PC-3 (cell line): ENCODE results near the gene SLC44A1. TPM values are rescaled to one million over a fixed set of nuclear protein-coding genes. Genes with fewer than 3 reads are reported as not detected.
A peak's percentile ranks its signal among the peaks of the same experiment; 100 is the strongest.

Experiments
- ATAC-seq: fragments of 200-7000 bp; cut with Tn5 transposase; 2 replicates; pipeline ENCODE4 v1.9.1; 2020; ENCODE audit warnings: mild to moderate bottlenecking, moderate library complexity
- BruUV-seq: library from RNA; stranded (reverse); fragments of 400-500 nt; replicated peaks from 2 replicates; lab custom pipeline; 2021; lab: Mats Ljungman, UMichigan
- CTCF ChIA-PET: fragments of 300-600 bp; sonication (Branson Sonifier 250); formaldehyde crosslinking; loops from one replicate; lab custom pipeline; 2022; ENCODE audit warnings: antibody characterized with exemption; lab: Charles Lee
- POLR2A ChIA-PET: fragments of 300-600 bp; sonication (Branson Sonifier 250); formaldehyde crosslinking; loops from one replicate; lab custom pipeline; 2022; ENCODE audit warnings: antibody characterized with exemption; ENCODE audit not compliant: unreplicated experiment; lab: Charles Lee
- DNase-seq: peaks from one replicate; pipeline ENCODE4 v3.0.0-alpha.2; 2015
- H2AFZ ChIP-seq: fragments of 300-600 bp; sonication (generic); 2 replicates; pipeline ENCODE4 v1.6.0; 2016; ENCODE audit warnings: antibody characterized with exemption, low read length
- H3F3A ChIP-seq: fragments of 300-600 bp; sonication (generic); one replicate; pipeline ENCODE4 v1.6.0; 2017; ENCODE audit warnings: antibody characterized with exemption, low read length, control low read depth, mild to moderate bottlenecking; ENCODE audit not compliant: unreplicated experiment
- H3K27ac ChIP-seq: fragments of 300-600 bp; sonication (generic); 2 replicates; pipeline ENCODE4 v1.5.1; 2016; ENCODE audit warnings: mild to moderate bottlenecking, low read length
- H3K27me3 ChIP-seq: fragments of 300-600 bp; sonication (generic); 2 replicates; pipeline ENCODE4 v1.6.1; 2016; ENCODE audit warnings: low read length, mixed read lengths
- H3K36me3 ChIP-seq: fragments of 300-600 bp; sonication (generic); 2 replicates; pipeline ENCODE4 v1.6.1; 2016; ENCODE audit warnings: low read depth, mixed run types, low read length, mixed read lengths
- H3K4me1 ChIP-seq: fragments of 300-600 bp; sonication (generic); 2 replicates; pipeline ENCODE4 v1.5.1; 2016; ENCODE audit warnings: low read length; ENCODE audit not compliant: insufficient read depth
- H3K4me2 ChIP-seq: fragments of 300-600 bp; sonication (generic); 2 replicates; pipeline ENCODE4 v1.6.0; 2016; ENCODE audit warnings: low read length
- H3K4me3 ChIP-seq: fragments of 300-600 bp; sonication (generic); 2 replicates; pipeline ENCODE4 v1.5.1; 2016; ENCODE audit warnings: mild to moderate bottlenecking, low read length, mixed read lengths
- H3K79me2 ChIP-seq: fragments of 300-600 bp; sonication (generic); 2 replicates; pipeline ENCODE4 v1.6.1; 2017; ENCODE audit warnings: low read length, mixed read lengths
- H3K9ac ChIP-seq: fragments of 300-600 bp; sonication (generic); 2 replicates; pipeline ENCODE4 v1.6.0; 2016; ENCODE audit warnings: mild to moderate bottlenecking, low read length
- H3K9me2 ChIP-seq: fragments of 300-600 bp; sonication (generic); replicated peaks from 2 replicates; pipeline ENCODE4 v1.6.1; 2016; ENCODE audit warnings: mixed run types, low read length, mixed read lengths
- H3K9me3 ChIP-seq: fragments of 300-600 bp; sonication (generic); 2 replicates; pipeline ENCODE4 v1.6.1; 2016; ENCODE audit warnings: low read length, mixed read lengths
- H4K20me1 ChIP-seq: fragments of 300-600 bp; sonication (generic); 2 replicates; pipeline ENCODE4 v1.6.1; 2016; ENCODE audit warnings: low read length, mixed read lengths
- EZH2 ChIP-seq: fragments of 300-600 bp; sonication (generic); IDR thresholded peaks from one replicate; pipeline ENCODE4 v1.6.1; 2017; ENCODE audit warnings: antibody characterized with exemption, mild to moderate bottlenecking, low read length; ENCODE audit not compliant: unreplicated experiment
- EZH2phosphoT487 ChIP-seq: fragments of 300-600 bp; sonication (generic); IDR thresholded peaks from 2 replicates; pipeline ENCODE4 v1.6.1; 2018; ENCODE audit warnings: mild to moderate bottlenecking, antibody characterized with exemption, low read length, borderline replicate concordance
- intact Hi-C: fragments of 100-400 bp; cut with micrococcal nuclease; formaldehyde crosslinking; loops from 2 replicates; pipeline ENCODE4 v1.9.0; 2023
- total RNA-seq: library from RNA; depleted of rRNA; stranded (reverse); fragments of >200 nt; gene quantifications from 2 replicates; pipeline ENCODE4 v1.2.3, GENCODE V29; 2014
- TF ChIP-seq, protein P1 (sequence below): fragments of 300-600 bp; sonication (generic); conservative IDR thresholded peaks from 2 replicates; pipeline ENCODE4 v1.5.1; 2017; ENCODE audit warnings: antibody characterized with exemption, low read depth, mild to moderate bottlenecking, low read length

SLC44A1 gene
- total RNA-seq, 1 experiment from 2014 or later = 16.1 TPM

DNA sequence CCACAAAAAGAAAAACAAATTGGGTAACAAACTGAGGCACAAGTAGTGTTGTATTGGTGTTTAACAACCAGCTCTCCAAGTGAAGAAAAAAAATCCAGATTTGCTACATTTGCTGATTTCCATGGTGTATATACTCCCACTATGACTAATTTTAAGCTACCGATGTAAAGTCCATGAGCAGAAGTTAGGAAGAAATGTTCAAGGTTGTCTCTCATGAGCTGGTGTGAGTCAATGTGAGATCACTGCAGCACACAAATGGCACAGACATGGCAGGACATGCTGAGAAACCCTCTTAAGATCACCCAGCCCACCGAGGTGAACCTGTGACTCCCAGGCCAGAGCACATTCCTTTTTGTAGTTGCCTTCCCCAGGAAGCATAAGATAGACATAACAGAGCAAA lies 36.2 kb downstream of the SLC44A1 start:
- Histone ChIP-seq H3F3A (no peaks in the 10 kb centered on the region), H3K4me1 (peaks cover 20% of the 10 kb centered on the region), H3K79me2 (peaks cover 7% of the 10 kb centered on the region; the same call in 1 of the 2 replicates), H4K20me1 (no peaks in the 10 kb centered on the region), H3K9me3 (no peaks in the 10 kb centered on the region), H3K27me3 (no peaks in the 10 kb centered on the region), H3K9ac (no peak overlapping the region), H3K27ac (0 out of 2 replicates have a peak overlapping the region, but pooled peaks have one; percentile 24), H3K4me3 (no peak overlapping the region), H3K4me2 (no peak overlapping the region), H3K36me3 (no peaks in the 10 kb centered on the region), H3K9me2 (no peaks in the 10 kb centered on the region), H2AFZ (no peak overlapping the region)
- CTCF ChIA-PET = interaction anchor here (0.6 kb wide), 1 partner anchor 317 kb away, joined by 3 read pairs; no protein-coding TSS in a partner anchor
- DNase-seq (peak; percentile 45), ATAC-seq (peak; percentile 64)
- TF ChIP-seq EZH2phosphoT487 = no peak
- TF ChIP-seq, protein P1, sequence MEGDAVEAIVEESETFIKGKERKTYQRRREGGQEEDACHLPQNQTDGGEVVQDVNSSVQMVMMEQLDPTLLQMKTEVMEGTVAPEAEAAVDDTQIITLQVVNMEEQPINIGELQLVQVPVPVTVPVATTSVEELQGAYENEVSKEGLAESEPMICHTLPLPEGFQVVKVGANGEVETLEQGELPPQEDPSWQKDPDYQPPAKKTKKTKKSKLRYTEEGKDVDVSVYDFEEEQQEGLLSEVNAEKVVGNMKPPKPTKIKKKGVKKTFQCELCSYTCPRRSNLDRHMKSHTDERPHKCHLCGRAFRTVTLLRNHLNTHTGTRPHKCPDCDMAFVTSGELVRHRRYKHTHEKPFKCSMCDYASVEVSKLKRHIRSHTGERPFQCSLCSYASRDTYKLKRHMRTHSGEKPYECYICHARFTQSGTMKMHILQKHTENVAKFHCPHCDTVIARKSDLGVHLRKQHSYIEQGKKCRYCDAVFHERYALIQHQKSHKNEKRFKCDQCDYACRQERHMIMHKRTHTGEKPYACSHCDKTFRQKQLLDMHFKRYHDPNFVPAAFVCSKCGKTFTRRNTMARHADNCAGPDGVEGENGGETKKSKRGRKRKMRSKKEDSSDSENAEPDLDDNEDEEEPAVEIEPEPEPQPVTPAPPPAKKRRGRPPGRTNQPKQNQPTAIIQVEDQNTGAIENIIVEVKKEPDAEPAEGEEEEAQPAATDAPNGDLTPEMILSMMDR = no peak
- no peak for TF ChIP-seq EZH2
- no TSS peak for BruUV-seq
- POLR2A ChIA-PET = interaction anchor here (0.5 kb wide), 1 partner anchor 105 kb away, joined by 14 read pairs; no protein-coding TSS in a partner anchor
- intact Hi-C loops = no loop called here

DNA sequence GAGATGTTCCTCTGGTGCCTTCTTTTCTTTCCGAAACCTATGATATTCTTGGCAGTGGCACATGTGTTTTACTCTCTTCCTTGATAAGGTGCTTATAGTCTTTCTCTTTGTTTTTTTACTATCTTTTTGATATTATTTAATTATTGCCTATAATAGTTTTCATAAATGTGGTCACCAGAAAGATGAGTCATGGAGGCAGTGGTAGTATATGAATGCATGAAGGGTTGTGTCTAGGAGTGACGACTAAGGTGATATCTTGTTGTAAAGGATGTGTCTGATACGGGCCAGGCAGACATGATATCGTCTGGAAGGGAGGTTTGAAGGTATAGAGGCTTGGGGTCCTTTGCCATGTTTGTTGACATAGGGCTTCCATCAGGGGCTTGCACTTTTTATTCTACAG lies 36.8 kb downstream of the SLC44A1 start:
- Histone ChIP-seq H3K4me3 (no peak overlapping the region), H3K9ac (no peak overlapping the region), H3K9me2 (no peaks in the 10 kb centered on the region), H3K27ac (0 out of 2 replicates have a peak overlapping the region, but pooled peaks have one; percentile 24), H3F3A (no peaks in the 10 kb centered on the region), H3K36me3 (no peaks in the 10 kb centered on the region), H3K27me3 (no peaks in the 10 kb centered on the region), H4K20me1 (no peaks in the 10 kb centered on the region), H3K4me2 (no peak overlapping the region; the same call in 1 of the 2 replicates), H3K79me2 (peaks cover 7% of the 10 kb centered on the region; the same call in 1 of the 2 replicates), H3K9me3 (no peaks in the 10 kb centered on the region), H2AFZ (no peak overlapping the region), H3K4me1 (peaks cover 20% of the 10 kb centered on the region)
- ATAC-seq (no peak), DNase-seq (no peak)
- BruUV-seq = no TSS peak
- POLR2A ChIA-PET = interaction anchor here (0.5 to 0.6 kb wide), 2 partner anchors 17 to 105 kb away, joined by 9 to 14 read pairs; no protein-coding TSS in a partner anchor
- TF ChIP-seq EZH2 = no peak
- TF ChIP-seq, protein P1 = no peak
- intact Hi-C loops = no loop called here
- CTCF ChIA-PET = no interaction called here

DNA sequence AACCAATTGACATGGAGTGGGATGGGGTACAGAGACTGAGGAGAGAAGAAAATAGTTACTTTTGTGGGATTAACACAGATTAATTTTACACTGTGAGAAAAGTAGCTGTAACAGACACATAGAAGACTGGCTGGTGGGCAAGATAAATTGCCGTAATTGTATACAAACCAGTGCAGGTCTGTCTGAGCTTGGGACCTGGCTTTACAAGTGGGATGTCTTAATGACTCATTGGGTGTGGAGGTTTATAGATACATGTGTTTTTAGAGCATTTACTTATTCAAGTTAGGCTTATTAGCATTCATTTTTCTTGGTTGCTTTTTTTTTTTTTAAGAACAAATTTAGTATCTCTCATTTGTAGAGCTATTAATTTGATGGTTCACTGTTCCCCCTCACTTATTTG lies 37.5 kb downstream of the SLC44A1 start:
- no peak overlapping the region for H3K4me3 ChIP-seq
- H2AFZ ChIP-seq = no peak overlapping the region
- POLR2A ChIA-PET = interaction anchor here (0.6 kb wide), 1 partner anchor 18 kb away, joined by 9 read pairs; no protein-coding TSS in a partner anchor
- peaks cover 7% of the 10 kb centered on the region; the same call in 1 of the 2 replicates for H3K79me2 ChIP-seq
- H3F3A ChIP-seq = no peaks in the 10 kb centered on the region
- no peaks in the 10 kb centered on the region for H4K20me1 ChIP-seq
- no peaks in the 10 kb centered on the region for H3K27me3 ChIP-seq
- CTCF ChIA-PET = no interaction called here
- no peak for TF ChIP-seq EZH2phosphoT487
- TF ChIP-seq EZH2 = no peak
- TF ChIP-seq, protein P1 = no peak
- H3K9me3 ChIP-seq = no peaks in the 10 kb centered on the region
- BruUV-seq = no TSS peak
- H3K27ac ChIP-seq = no peak overlapping the region
- DNase-seq (peak; percentile 45), ATAC-seq (peak; percentile 87)
- intact Hi-C loops = no loop called here
- no peak overlapping the region; the same call in 1 of the 2 replicates for H3K4me2 ChIP-seq
- H3K4me1 ChIP-seq = peaks cover 20% of the 10 kb centered on the region
- no peaks in the 10 kb centered on the region for H3K36me3 ChIP-seq
- no peaks in the 10 kb centered on the region for H3K9me2 ChIP-seq
- H3K9ac ChIP-seq = no peak overlapping the region
